Left hindlimb (tissue), 1 donor: Measurements from ENCODE around the gene FLT3.
"Not testable (repeated sequence)": the region's sequence is repeated elsewhere in the genome, so short reads cannot be mapped to it uniquely, and the experiment has no call there.

Experiments used
- DNase-seq: peaks from one replicate; pipeline ENCODE4 v3.0.0-alpha.2; 2018

FLT3 gene

DNA sequence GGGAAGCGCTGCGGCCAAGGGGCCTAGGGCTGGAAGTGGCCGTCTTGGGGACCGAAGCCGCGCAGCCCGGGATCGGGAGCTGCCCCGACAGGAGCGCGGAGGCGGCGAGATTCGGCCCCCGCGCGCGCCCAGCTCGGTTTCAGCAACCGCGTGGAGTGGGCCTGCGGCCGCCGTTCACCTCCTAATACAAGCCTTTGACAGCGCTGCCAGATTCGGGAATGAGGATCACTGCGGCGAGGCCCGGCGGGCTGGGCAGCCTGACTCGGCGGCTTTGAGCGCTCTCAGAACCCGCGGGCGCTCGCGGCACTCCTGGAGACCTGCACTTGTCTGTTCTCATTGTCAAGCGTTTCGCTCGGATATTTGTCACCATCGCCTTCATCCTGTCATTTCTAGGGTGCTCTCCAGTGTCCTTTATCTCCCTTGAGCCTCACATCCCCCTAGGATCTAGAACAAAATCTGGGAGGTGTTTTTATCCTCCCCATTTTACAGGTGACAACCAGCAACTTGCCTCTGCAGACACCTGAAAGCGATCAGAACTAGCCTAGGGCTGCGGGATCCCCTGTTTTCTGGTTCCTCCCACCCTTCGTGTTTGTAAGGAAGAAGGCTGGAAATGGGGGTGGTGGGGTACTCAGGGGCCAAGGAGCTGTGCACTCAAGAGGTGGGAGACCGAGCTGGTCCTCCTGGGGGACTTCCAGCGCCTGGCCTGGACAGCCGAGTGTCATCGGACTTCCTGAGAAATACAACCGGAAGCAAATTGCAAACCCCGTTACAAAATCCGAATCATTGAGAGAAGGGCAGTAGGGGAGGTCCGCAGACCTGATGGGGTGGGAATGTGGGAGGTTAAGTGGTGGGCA lies 129.8 kb downstream of the FLT3 start:
- DNase-seq = no peak

DNA sequence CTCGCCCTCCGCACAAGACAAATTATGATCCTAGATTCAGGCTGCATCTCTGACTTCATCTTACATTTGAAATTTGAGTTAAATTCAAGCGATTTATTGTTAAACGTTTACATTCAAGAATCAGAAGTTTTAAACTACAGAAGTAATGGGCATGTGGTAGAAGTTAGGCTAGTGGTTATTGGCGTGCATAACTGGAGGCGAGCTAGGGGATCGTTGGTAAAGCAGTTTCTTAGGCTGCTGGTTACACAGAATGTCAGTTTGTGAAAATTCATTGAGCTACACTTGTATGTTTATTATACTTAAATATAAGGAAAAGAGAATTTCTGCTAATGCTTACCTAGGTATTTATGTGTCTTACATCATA lies 130.5 kb downstream of the FLT3 start:
- no peak for DNase-seq

DNA sequence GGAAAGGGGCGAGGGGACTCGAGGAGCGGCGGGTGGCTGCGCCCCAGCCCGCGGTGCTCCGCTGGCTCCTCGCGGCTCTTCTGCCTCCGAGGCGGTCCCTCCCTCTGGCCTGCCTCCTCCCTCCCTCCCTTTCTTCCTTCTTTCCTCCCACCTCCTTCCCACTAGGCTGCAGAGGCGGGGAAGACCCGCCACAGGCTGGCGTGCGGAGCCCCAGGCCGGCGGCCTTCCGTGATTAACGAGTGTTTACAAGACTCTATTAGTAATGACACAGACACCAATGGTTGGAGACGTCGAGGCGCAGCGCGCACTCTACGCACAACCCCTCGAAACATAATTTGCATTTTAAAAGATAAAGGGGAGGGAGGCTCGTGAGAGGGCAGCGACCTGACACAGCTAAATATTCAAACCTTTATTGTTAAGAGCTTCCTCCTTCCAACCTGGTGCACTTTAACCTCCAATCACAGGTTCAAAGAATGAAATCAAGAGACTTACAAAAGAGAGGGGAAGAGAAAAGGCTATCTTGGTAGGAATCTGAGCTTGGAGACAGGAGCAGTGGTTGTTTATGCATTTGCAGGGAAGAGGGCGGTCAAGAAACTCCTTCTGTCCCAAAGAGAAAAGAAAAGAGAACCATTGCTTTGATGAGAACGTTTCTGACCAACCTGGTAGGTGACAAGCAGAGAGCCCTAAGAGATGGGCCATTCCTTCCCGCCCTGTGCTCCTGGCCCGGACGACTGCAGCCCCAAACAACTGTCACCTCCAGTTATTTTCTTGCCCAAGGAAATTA lies 131.1 kb downstream of the FLT3 start, which contains the start of gene CDX2:
CDX2 (minus strand) TSS at position 234 of the 784 bp plus-strand sequence. CDS start 309 bp downstream, outside the sequence.
- no peak for DNase-seq

DNA sequence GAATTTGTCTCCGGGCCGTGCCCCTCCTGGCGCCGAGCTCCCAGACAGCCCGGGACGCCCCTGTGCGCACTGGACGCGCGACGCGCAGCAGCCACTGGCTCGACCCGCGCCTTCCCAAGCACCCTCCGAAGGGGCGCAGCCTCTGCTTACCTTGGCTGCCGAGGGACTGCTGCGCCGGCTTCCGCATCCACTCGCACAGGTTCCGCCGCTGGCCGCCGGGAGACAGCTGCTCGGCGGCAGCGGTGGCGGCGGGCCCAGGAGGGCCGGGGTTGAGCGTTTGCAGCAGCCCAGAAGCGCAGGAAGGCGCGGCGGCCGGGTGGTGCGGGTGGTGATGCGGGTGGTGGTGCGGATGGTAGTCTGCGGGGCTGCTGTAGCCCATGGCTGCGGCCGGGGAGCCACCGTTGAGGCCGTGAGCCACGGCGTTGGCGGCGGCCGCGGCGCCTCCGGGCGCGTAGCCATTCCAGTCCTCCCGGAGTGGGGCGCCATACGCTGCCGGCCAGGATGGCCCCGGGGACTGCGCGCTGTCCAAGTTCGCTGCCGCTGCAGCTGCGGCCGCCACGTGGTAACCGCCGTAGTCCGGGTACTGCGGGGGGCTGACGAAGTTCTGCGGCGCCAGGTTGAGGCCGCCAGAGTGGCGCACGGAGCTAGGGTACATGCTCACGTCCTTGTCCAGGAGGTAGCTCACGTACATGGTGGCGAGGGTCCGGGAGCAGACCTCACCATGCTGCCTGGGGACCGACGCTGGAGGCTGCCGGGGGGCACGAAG lies 131.9 kb downstream of the FLT3 start:
- no peak for DNase-seq

DNA sequence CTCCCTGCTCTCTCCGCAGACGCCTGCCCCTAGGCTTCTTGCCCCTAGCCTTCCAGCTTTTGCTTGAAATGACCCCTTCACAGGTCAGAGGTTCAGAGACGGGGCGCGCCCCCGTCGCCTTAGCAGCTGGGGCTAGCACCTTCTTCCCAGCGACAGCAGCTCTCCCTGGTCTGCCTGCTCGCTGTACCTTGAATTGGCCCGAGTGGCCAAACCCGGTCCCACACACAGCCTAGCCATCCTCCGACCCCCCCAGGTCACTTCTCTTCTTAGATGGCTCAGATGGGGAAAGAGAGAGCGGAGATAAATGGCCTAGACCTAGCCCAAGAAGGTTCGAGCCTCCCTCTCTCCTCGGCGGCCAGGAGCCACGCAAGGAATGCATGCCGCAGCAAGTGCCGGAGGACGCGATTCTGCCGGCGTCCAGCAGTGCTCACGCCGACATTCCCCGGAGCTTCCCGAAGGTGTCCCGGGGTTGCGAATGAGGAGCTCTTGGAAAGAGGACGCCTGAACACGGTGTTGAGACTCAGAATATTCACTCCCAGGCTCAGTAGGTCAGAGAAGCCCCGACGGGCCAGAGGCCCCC lies 132.6 kb downstream of the FLT3 start:
- no peak for DNase-seq

DNA sequence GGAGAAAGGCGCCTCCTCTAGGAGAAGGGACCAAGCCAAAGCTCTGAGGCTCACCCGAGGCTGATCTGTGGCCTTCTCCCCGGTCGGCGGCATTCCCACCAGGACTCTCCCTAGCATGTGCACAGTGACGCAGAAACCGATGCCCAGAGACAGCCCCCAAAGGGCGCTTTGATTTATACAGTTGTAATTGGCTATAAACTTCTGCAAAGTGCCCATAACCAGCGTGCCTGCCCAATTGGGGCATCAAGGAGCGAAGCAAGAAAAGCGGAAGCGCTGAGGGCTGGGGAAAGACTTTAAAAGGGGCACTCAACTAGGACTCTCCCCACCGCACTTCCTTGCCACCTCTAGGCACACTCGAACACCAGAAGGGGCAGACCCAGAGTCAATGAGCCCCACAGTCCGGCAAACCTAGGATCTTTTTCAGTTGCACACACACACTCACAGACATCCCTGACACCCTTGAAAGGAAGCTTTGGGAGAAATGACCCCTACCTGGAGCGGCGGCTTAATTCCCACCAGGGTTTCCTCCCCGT lies 133.1 kb downstream of the FLT3 start:
- no peak for DNase-seq

DNA sequence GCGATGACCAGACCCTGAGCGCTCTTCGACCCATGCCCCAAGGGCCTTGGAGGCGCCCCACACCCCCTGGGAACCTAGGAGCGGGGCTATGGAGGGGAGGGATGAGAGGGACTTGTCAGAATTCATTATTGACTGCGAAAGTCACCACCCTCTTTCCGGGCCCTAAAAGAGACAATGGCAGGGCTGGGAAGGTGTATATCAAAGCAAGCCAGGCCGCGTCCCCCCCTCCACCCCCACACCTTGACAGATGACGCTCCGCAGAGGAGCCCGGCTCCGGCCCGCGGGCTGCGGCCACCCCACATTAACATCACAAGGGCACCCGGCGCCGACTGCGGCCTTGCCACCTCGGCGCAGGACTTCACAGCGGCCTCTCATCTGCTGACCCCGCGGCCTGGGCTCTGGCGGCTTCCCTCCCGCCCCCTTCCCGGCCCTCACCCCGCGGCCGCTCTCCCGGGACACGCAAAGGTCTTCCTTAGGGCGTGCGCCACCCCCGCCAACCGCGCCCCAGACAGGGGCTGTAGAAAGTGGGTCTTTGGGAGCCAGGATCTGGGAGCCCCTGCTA lies 133.7 kb downstream of the FLT3 start:
- no peak for DNase-seq

DNA sequence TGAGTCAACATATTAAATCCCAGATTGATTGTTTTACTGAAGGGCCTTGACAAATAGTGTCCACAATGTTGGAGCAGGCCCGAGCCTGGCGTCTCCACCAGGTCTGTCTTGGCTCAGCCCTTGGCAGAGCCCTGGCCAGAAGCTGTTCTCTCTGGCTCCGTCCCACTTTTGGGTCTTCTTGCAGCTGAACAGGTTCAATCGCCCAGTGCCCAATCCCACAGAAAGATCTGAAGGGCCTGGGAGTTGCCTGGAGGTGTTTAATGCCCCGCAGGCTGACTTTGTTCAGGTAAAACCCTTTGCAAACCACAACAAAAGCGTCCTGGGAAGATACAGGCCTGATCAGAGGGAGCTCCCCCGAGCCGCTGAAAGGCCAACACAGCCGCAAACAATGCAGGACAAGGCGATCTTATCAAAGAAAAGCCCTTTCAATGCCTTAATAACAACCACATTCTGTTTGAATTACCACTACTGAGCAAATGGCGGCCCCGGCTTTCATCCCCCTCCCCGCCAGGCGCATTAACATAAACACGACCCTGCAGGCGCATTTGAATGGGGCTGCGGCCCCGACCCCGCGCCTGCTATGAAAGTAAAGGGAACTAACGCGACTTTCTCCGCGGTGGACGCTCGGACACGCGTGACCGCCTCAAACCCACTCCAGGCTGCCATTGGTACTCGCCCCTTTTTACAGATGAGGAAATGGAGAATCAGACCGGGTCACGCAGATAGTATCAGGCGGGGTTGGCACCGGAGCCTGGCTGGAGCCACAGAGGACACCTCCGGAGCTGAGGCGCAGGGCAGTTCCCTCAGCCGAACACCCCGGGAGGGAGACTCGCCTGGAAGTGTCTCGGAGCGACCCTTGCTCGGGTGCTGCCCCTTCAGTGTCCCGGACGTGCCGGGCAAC lies 134.4 kb downstream of the FLT3 start:
- no peak for DNase-seq

DNA sequence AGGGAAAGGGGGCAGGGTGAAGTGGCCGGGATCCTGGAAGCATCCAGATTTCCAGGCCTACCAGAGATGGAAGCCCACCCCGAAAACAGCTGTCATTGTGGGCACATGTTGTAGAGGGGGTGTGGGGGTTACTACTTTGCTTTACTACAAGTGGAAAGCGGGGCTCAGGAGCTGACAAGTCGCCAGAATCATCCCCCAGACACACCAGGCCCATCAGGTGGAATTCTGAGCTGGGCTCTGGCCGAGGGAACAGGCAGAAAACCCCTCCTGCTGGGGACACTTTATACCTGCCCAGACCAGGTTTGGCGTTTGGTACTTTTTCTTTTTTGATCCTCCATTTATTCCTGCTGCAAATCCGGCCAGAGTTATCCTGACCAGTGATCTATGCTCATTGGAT lies 135.0 kb downstream of the FLT3 start:
- no peak for DNase-seq

DNA sequence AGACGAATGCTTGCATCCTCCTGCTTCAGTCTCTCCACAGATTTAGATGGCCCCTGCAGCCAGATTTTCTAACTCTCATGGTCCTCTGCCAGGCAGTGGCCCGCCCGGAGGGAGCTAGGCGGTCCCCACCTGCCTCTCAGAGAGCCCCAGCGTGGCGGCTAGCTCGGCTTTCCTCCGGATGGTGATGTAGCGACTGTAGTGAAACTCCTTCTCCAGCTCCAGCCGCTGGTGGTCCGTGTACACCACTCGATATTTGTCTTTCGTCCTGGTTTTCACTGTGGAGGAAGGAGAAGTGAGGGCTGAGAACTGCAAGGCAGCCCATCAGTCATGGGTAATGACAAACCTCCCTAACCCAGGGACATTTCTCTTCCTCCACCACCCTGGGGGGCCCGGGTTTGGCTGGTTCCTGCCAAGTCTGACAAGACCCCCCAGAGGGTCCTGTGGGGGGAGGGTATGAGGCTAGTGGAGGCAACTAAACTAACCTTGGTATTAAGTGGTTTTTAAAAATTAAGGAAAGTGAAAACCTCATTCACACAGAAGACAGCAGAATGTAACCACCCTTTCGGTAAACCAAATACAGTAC lies 135.5 kb downstream of the FLT3 start:
- DNase-seq = no peak

DNA sequence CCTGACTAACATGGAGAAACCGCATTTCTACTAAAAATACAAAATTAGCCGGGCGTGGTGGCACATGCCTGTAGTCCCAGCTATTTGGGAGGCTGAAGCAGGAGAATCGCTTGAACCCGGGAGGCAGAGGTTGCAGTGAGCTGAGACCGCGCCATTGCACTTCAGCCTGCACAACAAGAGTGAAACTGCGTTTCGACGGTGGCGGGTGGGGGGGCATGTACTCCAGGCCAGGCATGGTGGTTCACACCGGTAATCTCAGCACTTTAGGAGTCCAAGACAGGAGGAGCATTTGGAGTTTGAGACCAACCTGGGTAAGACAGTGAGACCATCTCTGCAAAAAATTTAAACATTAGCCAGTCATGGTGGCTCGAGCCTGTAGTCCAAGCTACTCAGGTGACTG lies 136.2 kb downstream of the FLT3 start:
- not testable (repeated sequence) for DNase-seq

DNA sequence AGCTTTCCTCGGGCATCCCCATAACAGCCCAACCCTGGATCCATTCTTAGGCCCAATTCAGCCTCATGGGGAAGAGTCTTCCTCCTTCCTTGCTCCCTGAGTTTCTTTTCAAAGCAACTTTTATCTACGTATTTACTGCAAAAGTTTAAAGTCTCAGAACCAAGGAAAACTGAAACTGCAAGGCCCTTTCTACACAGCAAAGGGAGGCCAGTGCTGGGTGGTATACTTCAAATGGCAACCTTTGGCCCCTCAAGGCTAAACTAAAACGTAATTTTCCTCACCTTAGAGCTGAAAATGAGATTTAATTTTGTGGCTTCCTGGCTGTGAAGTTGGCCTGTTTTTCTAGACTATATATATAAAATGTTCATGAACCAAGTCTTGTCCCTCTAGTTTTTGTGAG lies 136.9 kb downstream of the FLT3 start:
- DNase-seq = no peak

DNA sequence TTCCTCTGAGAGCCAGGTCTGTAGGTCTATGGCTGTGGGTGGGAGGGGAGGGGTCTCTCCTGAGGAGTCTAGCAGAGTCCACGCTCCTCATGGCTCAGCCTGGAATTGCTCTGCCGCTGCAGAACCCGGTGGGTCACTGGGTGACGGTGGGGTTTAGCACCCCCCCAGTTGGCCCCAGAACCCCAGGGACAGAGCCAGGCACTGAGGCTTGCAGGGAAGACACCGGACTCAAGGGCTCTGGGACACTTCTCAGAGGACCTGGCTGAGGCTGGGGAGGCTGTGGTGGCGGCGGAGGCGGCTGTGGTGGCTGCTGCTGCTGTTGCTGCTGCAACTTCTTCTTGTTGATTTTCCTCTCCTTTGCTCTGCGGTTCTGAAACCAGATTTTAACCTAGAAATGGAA lies 137.4 kb downstream of the FLT3 start:
- DNase-seq = no peak

DNA sequence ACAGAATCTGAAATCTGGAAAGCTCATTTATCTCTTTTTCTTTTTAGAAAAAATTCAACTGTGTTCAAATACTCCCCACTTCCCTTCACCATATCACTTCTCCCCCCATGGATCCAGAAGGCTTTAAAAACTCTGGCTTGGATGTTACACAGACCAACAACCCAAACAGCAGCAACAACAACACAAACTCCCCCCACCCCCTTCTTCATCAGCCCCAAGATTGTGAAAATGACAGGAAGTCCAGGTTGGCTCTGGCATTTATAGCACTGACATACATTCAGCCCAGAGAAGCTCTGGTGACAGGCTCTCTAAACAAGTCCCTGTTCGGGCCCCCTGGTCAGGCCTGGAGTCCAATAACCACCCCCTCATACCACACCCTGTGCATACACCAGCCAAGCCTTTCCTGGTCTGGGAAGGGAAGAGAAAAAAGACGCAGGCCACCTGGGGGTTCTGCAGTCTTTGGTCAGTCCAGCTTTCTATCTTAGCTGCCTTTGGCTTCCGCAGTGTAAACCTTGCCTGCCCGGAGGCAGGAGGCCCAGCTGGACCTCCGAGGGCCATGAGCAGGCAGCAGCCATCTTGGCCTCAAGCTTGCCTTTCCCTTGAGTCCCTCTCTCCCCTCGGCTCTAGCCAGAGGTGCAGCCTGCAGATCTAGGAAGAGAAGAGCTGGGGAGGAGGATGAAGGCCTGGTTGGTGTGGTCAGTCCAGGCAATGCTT lies 138.1 kb downstream of the FLT3 start:
- no peak for DNase-seq

DNA sequence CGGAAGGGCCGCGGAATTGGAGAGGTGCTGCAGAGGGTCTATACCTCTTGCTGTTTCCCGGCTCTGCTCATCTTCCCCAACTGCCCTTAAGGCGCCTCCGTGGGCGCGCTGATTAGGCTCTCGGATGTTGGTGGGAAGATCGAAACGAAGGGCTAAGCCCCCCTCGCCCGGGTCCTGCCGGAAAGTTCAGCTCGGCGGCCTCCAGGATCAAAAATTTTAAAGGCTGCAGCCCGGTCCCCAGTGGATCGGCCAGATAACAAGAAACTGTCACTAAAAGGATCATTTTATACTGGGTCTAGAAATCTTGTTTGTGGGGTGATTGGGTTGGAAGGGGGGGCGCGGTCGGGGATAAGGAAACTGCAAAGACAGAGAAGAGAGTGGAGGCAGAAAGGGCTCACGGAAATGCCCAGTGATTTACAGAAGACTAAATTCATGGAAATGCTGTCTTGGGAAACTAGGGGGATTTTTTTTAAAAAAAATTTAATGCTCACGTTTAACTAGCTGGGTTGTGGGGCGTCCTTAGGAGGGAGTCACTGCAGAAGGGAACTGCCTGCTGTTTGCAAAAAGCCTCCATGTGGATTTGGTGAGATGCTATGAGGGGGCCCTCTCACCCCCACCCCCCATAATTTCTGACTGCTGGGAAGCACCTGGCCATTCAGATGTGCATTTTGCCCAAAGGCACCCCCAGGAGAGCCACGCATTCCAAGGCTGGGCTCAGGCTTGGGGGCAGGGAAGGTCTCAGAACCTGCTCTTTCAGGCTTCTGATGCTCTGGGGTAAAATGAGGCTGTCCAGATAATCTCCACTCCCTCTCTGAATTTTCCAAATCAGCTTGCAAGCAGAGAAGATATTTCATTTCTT lies 138.9 kb downstream of the FLT3 start:
- no peak for DNase-seq

DNA sequence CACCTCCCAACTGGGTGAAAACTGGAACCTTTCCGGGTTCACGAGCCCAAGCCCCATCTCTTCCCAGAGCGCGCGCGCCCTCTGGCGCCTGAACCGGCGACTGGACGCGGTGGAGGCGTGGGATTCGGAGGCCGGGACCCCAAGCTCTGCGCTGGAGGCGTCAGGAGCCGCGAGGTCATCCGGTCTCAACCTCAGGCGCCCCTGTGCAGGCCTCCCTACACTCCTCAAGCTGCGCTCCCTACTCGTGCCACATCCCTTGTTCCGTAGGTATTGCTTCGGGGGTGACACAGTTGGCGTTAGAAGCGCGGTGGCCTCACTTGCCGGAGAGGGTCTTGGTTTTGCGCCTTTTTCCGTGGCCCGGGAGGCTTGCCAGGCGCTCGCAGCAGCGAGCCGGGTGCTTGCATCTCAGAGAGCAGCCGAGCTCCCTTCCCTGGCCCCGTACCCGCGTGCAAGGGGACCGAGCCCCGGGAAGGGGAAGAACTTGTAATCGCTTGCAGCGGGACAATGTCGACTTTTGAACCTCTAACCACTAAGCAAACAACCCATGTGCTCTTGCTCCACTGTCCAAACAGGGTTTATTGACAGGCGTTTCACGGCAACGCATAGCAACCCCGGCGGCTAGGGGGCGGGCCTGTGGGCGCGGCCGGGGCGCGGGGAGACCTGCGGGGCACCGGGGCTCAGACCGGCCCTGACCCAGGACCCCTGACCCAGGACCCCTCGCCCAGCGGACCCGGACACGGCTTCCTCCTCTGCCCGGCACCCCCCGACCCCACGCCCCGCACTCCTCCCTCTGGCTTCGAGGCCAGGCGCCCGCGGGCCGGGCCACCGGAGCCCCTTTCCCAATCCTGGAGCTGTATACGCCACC lies 139.8 kb downstream of the FLT3 start:
- DNase-seq = peak; percentile 42

DNA sequence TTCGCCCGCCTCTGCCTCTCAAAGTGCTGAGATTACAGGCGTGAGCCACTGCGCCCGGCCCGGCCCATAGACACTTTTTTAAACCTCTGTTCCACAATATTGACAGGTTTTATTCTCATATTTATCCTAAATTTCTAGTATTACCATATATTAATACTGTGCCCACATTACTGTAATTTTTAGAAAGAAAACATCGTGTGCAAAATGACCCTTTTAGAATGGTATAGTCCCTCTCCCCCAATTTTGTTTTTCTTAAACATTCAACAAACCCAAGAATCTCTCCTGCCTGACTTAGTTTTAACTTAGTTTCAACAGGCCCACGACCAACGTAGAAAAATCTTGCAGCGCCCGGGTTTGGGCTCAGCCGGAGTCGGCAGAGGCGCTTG lies 140.4 kb downstream of the FLT3 start:
- no peak for DNase-seq
